T-helper 2 cell (primary cell): ENCODE measurements around the gene DNAH14.
"Not testable (repeated sequence)": the region's sequence is repeated elsewhere in the genome, so short reads cannot be mapped to it uniquely, and the experiment has no call there.

ENCODE experiments used
- DNase-seq, 5 experiments: peaks; one replicate each; pipeline versions ENCODE4 v3.0.0 to v3.0.0-alpha.2; 2012 to 2022

The DNAH14 gene

GRCh38 chr1:225354906-225355305 lies 425.4 kb downstream of the DNAH14 start:
- DNase-seq: no peak

GRCh38 chr1:225355863-225356262 lies 426.4 kb downstream of the DNAH14 start:
- DNase-seq: no peak

- DNase-seq: no peak
These were observed 430.6 kb downstream of the DNAH14 start for GRCh38 chr1:225360119-225360518.

- no peak for DNase-seq
These were observed 431.7 kb downstream of the DNAH14 start for GRCh38 chr1:225361176-225361575.

- no peak for DNase-seq
These were observed 433.3 kb downstream of the DNAH14 start for GRCh38 chr1:225362805-225363204.

- DNase-seq: no peak
These were observed 435.0 kb downstream of the DNAH14 start for GRCh38 chr1:225364439-225364838.

- no peak for DNase-seq
These were observed 436.5 kb downstream of the DNAH14 start for GRCh38 chr1:225366018-225366417.

- no peak for DNase-seq
These were observed 437.1 kb downstream of the DNAH14 start for GRCh38 chr1:225366552-225366951.

- no peak for DNase-seq
These were observed 438.6 kb downstream of the DNAH14 start for GRCh38 chr1:225368036-225368552.

- DNase-seq: no peak
These were observed 442.0 kb downstream of the DNAH14 start for GRCh38 chr1:225371366-225372010.

- no peak for DNase-seq
These were observed 443.7 kb downstream of the DNAH14 start for GRCh38 chr1:225373155-225373554.

- no peak for DNase-seq
These were observed 445.5 kb downstream of the DNAH14 start for GRCh38 chr1:225374996-225375395.

- no peak for DNase-seq
These were observed 449.4 kb downstream of the DNAH14 start for GRCh38 chr1:225378880-225379279.

GRCh38 chr1:225380691-225381090 lies 451.2 kb downstream of the DNAH14 start:
- DNase-seq: no peak

GRCh38 chr1:225386860-225387259 lies 457.4 kb downstream of the DNAH14 start:
- not testable (repeated sequence) for DNase-seq

- DNase-seq: no peak
These were observed 458.9 kb downstream of the DNAH14 start for GRCh38 chr1:225388372-225388771.

- DNase-seq: no peak
These were observed 460.4 kb downstream of the DNAH14 start for GRCh38 chr1:225389843-225390242.

GRCh38 chr1:225396357-225396756 lies 466.9 kb downstream of the DNAH14 start:
- peak in 1 of 5 experiments; percentile 9 for DNase-seq

- no peak for DNase-seq
These were observed 471.5 kb downstream of the DNAH14 start for GRCh38 chr1:225400968-225401367.

- no peak for DNase-seq
These were observed 477.7 kb downstream of the DNAH14 start for GRCh38 chr1:225406976-225407725.

GRCh38 chr1:225407755-225408154 lies 478.3 kb downstream of the DNAH14 start:
- DNase-seq: no peak

GRCh38 chr1:225408249-225408648 lies 478.8 kb downstream of the DNAH14 start:
- DNase-seq: no peak

- DNase-seq: no peak
These were observed 479.6 kb downstream of the DNAH14 start for GRCh38 chr1:225409051-225409450.

GRCh38 chr1:225410036-225410435 lies 480.6 kb downstream of the DNAH14 start:
- no peak for DNase-seq
